C1 segment of cervical spinal cord (tissue), 14 donors: ENCODE data around the gene TCTA.
"Not testable (repeated sequence)": the region's sequence is repeated elsewhere in the genome, so short reads cannot be mapped to it uniquely, and the experiment has no call there.

Source experiments
- DNase-seq, 14 donors: peaks; one replicate each; lab custom pipeline; 2025; lab: John Stamatoyannopoulos, UW

TCTA gene, protein sequence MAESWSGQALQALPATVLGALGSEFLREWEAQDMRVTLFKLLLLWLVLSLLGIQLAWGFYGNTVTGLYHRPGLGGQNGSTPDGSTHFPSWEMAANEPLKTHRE

DNA sequence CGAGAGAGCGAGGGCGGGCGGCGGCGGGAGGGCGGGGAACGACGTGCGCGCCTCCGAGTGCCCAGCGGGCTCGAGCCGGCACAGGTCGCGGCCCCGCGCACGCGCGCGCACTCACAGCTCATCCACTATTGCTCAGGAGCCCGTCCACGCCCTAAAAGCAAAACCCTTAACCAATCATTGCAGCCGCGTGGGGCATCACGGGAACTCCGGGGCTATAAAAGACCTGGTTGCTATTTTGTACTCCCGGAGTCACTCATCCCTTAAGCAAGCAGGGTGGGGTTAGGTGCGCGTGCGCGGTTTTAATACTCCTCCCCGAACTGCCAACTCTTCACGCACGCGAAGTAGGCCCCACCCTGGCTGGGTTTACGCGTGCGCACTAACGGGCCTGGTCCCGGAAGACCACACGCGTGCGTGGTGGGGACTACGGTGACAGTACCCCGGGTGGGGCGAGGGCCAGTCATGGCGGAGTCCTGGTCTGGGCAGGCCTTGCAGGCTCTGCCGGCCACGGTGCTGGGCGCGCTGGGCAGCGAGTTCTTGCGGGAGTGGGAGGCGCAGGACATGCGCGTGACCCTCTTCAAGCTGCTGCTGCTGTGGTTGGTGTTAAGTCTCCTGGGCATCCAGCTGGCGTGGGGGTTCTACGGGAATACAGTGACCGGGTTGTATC is at the start of gene TCTA, which contains the start of gene RHOA:
TSS of gene TCTA (plus strand) at position 456 of the 664 bp plus-strand sequence. CDS start at position 460, 4 bp downstream.
TSS of gene RHOA (minus strand) at position 9 of the 664 bp plus-strand sequence. CDS start 36,387 bp downstream, outside the sequence.
- peak; percentile 89 to 100 (median 98) for DNase-seq

DNA sequence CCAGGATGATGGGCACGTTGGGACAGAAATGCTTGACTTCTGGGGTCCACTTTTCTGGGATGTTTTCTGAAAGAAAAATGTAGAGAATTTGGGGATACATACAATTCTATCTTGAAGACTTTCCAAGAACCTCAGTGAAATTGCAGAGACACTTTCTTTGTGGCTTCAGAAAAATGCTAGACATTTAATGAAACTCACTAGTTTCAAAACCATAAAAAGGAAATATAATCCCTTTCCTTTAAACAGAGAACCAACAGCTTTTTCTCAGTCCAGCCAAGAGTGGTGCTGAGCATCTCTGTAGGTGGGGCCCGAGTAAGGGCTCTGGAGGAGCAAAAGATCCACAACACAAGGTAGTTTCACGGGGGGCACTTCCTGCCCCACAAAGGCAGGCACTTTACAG is 49.7 kb upstream of the TCTA start:
- no peak for DNase-seq

DNA sequence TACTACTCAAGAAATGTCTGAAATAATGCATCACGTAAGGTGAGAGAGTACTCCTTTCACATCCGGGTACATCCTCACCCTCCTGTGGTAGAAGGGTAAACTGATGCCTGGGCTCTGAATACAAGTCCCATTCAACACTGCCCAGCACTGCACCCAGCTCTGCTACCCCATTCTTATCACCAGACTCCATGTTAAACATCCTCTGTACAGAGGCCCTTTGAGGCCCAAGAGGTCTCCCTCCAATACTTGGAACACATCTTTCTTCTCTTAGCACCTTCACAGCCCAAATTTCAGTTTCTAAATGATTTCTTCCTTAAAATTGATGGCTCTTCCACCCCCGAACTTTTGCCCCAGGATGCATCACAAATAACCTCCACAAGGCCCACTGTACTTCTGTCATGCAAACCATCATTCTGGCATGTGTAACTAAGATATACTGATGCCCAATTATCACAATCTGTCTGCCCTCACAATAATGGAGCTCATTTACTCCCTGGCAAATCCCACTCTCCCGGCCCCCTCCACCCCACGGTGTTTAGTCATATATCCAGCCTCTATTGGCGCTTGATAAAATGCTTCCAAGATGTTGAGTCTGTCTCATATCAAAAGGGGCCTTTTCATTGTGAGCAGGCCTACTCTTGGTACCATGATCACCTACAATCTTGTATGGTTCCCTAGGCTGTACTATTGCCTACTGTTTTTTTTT is 41.5 kb upstream of the TCTA start:
- no peak for DNase-seq

DNA sequence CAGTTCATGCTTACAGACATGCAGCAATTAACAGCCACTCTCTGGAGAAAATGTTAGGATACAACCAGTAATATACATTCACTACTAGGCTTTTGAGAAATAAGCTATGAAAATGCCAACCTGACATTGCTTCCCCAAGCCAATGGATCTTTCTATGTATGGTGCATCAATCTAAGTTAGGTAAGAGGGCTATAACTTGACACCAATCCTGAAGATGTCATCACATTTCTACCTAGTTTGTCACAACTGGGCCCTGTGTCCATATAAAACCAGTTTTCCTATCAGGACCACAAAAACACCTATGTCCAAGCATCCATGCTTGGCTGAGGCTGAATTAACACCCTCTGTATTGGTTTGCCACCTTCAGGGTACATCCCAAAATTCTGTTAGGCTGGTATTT is 40.3 kb upstream of the TCTA start:
- DNase-seq, result no peak

DNA sequence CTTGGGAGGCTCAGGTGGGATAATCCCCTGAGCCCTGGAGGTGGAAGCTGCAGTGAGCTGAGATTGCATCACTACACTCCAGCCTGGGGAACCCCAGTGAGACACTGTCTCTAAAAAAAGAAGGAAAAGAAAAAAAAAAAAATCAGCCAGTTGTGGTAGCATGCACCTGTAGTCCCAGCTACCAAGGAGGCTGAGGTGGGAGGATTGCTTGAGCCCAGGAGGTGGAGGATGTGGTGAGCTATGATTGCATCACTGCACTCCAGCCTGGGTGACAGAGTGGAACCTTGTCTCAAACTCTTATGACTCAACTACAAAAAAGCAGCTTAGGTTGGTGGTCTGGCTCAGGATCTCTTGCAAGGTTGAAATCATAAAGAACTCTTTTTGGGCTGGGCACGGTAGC is 34.7 kb upstream of the TCTA start:
- no peak for DNase-seq

DNA sequence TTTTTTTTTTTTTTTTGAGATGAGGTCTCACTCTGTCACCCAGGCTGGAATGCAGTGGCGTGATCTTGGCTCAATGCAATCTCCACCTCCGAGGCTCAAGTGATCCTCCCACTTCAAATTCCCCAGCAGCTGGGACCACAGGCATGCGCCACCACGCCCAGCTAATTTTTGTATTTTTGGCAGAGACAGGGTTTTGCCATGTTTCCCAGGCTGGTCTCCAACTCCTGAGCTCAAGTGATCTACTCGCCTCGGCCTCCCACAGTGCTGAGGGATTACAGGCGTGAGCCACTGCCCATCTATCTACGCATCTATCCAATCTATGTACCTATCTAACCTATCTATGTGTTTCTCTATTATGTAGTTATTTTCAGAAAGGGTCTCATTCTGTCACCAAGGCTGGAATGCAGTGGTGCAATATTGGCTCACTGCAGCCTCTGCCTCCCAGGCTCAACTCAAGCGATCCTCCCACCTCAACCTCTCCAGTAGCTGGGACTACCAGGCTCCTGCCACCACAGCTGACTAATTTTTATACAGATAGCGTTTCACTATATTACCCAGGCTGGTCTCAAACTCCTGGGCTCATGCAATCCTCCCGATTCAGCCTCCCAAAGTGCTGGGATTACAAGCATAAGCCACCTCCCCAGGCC is 33.9 kb upstream of the TCTA start:
- DNase-seq, result peak in 1 of 14 donors; percentile 12

DNA sequence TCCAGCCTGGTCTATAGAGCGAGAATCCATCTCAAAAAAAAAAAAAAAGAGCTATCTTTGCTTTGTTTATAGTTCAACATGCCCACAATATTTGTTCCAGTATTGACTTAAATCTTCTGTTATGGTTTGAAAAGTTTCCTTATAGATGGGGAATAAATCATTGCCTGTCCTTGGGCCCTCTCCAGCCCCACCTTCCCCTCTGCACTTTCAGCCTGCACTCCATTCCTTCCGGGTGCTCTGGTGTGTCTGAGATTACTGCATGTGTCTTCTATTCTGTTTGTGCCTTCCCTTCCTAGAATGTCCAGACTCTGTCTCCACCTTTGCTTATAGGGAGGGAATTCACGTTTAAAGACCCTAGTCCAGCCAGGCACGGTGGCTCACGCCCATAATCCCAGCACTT is 28.8 kb upstream of the TCTA start:
- no peak for DNase-seq

DNA sequence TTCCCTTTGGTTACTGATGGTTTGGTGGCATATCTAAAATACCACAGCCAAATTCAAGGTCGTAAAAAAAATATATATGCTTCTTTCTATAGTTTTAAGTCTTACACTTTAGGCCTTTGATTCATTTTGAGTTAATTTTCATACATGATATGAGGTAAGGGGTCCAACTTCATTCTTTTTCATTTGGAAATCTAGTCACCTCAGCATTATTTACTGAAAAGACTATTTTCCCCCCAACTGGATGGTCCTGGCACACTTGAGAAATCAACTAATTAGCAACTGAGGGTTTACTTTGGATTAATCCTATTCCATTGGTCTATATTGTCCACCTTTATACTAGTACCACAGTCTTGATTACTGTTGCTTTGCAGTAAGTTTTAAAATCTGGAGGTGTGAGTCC is 26.6 kb upstream of the TCTA start:
- no peak for DNase-seq

DNA sequence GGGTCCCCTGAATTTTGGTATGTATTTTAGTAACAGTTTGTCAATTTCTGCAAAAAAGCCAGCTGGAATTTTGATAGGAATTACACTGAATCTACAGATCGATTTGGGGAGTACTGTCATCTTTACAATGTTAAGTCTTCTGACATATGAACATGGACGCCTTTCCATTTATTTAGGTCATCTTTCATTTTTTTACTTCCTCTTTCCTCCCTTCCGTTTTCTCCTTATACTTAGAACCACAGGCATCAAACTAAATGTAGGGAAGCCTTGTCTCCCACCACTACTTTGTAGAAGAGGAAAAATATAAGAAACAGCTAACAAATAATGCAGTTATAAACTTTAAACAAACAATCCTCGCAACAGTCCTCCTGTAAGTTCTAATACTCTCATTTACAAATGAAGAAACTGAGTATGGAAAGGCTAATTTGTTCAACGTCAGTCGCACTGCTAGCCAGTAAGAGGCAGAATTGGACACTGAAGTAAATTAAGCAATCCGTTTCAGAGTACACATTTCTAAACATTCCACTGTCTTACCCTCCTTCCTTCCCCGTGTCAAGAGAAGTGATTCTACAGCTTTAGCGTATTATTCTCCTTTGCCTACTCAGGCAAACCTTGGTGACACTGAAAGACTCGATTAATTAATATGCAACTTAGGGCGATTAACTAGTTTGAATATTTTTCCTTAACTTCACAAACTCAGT is 26.0 kb upstream of the TCTA start:
- no peak for DNase-seq

DNA sequence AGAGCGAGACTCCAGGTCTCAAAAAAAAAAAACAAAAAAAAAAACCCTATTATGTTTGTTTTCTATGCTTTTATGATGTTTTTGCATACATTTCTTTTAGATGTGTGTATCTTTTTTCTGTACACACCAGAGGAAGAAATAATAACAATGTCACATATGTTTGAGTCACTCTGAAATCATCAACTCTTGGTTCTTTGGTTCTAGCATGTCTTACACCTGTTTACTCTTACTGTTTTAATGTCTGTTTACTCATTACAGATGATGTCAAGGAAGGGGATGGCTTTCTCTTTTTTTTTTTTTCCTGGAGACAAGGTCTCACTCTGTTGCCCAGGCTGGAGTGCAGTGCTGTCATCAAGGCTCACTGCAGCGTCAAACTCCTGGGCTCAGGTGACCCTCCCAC is 24.5 kb upstream of the TCTA start:
- no peak for DNase-seq

DNA sequence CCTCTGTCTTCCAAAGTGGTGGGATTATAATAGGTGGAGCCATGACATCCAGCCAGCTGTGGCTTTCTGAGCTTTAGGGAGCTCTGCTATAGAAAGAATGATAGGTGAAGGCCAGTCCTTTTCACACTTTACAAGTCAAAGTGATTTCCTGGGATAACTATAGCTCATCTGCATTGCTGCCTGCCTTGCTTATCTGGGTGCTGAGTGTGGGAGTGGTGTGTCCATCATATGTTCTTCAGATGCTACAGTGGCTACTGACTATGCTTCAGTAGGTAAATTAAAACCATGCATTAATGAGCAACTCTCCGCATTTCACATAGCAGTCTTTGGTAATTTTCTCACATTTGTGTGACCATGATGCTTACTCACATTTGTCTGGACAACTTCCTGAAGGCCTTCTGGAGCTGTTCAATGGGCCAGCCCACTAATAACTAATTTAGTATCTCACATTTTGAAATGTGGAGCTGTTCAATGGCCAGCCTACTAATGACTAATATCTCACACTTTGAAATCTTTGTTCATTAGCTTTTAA is 23.9 kb upstream of the TCTA start:
- DNase-seq, result no peak

DNA sequence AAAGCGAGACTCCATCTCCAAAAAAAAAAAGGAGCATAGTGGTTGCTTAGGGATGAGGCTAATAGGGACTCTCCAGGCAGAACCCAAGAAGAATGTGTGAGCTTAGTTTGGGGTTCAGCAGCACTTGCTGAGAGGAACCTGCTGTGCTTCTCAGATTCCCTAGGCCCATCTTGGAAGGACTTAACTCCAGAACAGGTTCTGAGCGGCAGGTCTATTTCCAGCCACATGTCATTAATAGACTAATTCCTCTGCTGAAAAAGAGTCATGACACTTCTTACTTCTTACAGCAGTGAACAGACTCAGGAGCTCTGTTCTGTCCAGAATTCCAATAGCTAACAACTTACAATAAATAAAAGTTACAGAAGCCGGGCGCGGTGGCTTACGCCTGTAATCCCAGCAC is 22.9 kb upstream of the TCTA start:
- no peak for DNase-seq

DNA sequence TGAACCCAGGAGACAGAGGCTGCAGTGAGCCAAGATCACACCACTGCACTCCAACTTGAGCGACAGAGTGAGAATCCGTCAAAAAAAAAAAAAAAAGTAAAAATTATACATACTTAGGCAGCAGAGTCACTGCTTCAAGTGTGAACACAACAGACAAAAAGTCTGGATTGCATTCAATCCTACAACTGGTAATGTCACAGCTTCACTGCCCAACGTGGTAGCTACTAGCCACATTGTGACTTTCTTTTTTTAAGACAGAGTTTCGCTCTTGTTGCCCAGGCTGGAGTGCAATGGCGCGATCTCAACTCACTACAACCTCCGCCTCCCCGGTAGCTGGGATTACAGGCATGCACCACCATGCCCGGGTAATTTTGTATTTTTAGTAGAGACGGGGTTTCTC is 20.9 kb upstream of the TCTA start:
- not testable (repeated sequence) for DNase-seq

DNA sequence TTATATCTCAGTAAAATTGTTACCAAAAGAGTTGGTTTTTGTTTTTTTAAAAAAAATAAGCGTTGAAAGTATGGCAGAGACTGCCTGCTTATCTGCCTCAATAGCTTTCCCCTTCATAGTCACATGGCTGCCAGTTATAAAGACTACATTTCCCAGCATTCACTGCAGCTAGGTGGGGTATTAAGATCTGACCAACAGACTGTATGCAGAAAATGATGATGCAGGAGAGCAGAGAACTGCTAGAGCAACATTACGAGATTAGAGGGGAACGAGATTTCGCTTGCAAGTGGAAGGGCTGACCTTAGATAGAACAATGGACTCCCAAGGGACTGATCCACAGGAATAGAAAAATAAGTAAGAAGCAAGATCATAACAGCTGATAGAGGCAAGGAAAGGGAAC is 14.8 kb upstream of the TCTA start:
- DNase-seq, result peak in 1 of 14 donors; percentile 26

DNA sequence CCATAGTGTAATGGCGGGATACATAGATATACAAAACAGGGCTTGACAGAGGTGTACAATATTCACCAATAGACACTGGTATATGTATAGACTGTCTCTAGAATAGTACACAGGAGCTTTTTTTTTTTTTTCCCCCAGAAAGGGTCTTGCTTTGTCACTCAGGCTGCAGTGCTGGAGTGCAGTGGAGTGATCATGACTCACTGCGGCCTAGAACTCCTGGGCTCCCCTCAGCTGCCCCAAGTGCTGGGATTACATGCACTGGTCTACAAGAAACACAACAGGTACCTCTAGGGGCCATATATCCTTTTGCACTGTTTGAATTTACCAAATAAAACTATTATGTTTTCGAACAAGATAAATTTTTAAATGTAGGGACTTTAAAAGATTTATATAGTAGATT is 12.8 kb upstream of the TCTA start:
- DNase-seq, result no peak

DNA sequence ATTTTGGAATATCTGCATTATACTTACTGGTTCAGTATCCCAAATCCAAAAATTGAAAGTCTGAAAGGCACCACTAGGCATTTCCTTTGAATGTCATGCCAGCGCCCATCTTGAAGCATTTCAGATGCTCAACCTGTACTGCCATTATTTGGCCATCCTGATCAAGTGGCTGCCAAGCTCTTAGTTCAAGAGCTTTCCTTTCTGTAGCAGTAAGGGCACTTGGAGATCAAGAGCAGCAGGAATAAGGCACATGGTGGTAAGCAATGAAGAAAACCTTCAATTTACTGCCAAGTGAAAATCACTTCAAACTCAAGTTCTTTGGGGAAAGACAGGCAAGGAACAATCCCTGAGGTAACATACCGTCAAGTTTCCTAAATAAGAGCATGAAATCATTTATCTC is 10.5 kb upstream of the TCTA start:
- no peak for DNase-seq

DNA sequence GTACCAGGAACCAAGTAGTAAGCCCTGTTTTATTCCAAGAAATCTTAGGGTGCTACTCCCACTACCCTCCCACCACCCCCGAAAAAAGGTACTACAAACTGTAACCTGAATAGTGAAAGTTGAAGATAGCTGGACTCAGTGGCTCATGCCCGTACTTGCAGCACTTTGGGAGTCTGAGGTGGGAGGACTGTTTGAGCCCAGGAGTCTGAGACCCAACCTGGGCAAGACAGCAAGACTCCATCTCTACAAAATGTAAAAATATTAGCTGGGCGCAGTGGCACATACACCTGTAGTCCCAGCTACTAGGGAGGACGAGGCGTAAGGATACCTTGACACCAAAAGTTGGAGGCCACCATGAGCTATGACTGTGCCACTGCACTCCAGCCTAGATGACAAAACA is 8.3 kb upstream of the TCTA start:
- no peak for DNase-seq

DNA sequence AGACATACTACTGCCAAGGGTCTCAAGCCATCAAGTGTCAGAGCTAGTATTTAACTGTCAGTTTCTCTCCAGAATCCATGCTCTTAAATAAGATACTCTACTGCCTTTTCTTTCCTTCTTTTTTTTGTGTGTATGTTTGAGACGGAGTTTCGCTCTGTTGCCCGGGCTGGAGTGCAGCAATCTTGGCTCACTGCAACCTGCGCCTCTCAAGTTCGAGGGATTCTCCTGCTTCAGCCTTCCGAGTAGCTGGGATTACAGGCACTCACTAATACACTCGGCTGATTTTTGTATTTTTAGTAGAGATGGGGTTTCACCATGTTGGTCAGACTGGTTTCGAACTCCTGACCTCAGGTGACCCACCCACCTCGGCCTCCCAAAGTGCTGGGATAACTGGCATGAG is 6.7 kb upstream of the TCTA start:
- not testable (repeated sequence) for DNase-seq

DNA sequence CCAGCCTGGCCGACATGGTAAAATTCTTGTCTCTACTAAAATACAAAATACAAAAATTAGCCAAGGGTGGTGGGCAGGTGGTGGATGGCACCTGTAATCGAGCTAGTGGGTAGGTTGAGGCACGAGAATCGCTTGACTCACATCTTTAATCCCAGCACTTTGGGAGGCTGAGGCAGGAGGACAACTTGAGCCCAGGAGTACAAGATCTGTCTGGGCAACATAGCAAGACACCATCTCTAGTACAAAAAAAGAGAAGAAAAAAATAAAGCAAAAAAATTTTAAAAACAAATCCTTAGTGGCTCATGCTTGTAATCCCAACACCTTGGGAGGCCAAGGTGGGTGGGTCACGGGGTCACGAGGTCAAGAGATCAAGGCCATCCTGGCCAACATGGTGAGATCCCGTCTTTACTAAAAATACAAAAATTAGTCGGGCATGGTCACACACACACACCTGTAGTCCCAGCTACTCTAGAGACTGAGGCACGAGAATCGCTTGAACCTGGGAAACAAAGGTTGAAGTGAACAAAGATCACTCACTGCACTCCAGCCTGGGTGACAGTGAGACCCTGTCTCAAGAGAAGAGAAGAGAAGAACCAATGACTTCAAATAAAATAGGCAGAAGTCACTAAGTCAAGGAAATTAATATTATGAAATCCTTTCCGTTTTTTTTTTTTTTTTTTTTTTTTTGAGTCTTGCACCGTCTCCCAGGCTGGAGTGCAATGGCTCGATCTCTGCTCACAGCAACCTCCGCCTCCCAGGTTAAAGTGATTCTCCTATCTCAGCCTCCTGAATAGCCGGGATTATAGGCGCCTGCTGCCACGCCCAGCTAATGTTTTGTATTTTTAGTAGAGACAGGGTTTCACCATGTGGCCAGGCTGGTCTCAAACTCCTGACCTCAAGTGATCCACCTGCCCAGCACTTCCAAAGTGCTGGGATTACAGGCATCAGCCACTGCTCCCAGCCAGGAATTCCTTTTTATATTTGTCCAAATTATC is 5.4 kb upstream of the TCTA start:
- no peak for DNase-seq

DNA sequence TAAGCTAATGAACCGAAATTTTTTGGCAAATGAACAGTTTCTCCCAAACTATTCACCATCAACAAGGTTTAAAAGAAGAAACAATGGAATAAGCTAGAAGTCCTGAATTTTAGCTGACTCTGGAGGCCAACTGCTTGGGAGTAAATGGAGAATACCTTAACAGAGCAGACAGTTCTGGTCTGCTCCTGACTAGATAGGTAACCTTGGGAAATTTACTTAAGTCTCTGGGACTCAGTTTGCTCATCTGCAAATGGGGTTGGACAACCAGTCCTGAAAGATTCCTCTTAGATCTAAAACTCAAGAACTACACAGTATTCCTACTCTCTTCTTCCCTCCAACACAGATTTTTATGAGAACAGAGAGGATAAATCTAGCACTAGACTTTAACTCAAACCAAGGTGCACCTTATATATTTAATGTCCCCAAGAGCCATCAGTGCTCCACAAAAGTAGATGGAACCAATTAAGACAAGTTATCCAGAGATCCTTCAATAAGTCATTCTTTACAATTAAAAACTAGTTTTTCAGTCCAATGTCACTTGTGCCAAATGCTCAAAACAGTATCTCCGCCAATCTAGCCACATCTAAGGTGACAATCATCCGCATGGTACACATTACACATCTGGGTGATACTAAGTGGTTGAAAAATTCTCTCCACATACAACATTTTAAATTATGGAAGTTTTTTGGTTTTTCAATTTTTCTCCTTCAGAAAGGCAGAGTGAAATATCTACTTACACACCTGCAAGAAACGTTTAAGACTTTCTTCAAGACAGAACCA is 2.0 kb upstream of the TCTA start:
- DNase-seq, result no peak
